HG03039 (cell line): ENCODE measurements around the gene TECR.
"Not testable (repeated sequence)": the region's sequence is repeated elsewhere in the genome, so short reads cannot be mapped to it uniquely, and the experiment has no call there.

ENCODE experiments used
- ATAC-seq: cut with Tn5 transposase; IDR thresholded peaks from one replicate; pipeline ENCODE4 v1.9.1; 2021; ENCODE audit warnings: mild to moderate bottlenecking, moderate library complexity; ENCODE audit not compliant: unreplicated experiment

Gene TECR

GRCh38 chr19:14559916-14560775 is 30.8 kb downstream of the TECR start:
- ATAC-seq, result no peak

DNA sequence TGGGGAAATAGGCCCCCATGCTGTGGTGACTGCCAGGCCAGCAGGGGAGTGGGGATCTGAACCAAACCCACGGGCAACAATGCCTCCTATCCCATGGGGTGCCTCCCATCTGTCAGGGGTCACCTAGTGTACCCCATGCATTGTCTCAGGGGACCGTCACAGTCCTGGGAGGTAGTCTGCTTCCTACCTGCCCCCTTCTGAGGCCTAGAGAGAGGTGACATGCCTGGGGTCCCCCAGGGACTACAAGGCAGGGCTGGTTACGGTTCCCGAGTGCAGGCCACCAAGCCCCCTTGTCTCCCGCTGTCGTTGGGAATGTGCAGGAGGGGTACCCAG is 31.3 kb downstream of the TECR start:
- no peak for ATAC-seq

- ATAC-seq, result no peak
Measured at GRCh38 chr19:14561249-14561648, 31.9 kb downstream of the TECR start.

DNA sequence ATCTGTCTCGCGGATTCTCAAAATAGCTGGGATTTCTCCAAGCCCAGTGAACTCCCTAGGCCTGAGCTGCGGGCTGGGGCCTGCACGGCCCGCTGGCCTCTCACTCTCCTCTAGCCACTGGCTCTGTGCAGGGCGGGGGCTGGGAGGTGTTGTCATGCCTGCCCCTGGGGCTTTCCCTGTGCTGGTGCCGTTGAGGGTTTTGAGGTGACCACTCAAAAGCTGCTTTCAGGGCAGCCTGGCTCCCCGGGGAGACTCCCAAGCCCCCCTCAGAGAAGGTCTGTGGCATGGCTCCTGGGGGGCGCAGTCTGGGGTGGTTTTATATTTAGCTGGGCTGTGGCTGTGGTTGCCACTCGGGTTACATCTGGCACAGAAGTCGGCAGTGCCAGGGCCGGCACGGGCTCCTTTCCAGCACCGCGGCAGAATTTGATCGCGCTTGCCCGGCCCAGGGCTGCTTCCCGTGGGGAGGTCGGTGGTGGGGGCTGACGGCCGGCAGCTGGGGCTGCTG is 32.5 kb downstream of the TECR start:
- ATAC-seq, result no peak

DNA sequence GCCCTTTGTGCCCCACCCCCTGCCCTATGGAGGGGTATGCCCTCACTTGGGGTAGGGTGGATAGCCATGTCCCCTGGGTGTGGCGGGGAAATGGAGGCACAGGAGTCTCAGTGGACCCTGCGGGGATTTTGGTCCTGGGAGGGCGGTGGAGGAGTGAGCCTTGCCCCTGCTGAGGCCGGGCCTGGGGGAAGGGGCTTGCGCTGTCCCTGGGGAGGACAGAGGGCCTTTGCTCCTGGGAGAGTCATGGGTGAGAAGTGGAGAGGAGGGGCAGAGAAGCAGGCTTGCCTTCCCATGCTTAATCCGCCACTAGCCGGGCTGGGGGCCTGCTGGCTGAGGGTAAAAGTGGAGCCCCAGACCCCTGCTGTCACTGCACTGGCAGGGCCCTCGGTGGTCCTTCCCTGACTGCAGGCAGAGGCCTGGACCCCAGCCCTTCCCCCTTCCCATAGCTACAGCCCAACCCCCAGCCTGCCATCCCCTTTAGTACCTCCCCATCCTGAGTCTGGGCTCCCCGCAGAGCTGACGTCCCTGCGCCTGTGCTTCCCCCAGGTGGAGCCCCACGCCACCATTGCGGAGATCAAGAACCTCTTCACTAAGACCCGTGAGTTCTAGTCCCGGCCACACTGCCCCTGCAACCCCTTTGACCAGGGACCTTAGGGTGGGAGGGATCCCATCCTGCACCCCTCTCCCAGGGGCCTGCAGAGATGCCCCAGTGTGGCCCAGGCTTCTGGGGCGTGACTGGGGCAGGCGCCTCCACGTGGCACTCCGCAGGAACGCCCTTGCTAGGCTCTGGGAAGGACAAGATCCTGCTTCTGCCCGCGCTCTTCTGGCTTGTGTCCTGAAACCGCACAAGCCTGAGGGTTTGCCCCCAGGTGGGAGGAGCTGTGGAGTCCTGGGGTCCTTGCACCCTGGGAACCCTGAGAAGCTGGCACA is 33.5 kb downstream of the TECR start:
- ATAC-seq, result no peak

DNA sequence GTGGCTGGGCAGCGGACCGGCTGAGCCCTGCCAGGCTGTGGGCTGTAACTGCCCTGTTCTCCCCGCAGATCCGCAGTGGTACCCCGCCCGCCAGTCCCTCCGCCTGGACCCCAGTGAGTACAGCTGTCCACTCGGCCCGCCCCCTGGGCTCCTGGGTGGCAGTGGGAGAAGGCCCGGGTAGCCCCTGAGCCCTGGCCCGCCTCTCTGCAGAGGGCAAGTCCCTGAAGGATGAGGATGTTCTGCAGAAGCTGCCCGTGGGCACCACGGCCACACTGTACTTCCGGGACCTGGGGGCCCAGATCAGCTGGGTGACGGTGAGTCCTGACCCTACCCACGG is 34.2 kb downstream of the TECR start:
- ATAC-seq, result no peak

GRCh38 chr19:14563989-14564651 is 34.7 kb downstream of the TECR start:
- ATAC-seq, result no peak

GRCh38 chr19:14564652-14565297 is 35.4 kb downstream of the TECR start:
- not testable (repeated sequence) for ATAC-seq

GRCh38 chr19:14565298-14565679 is 35.9 kb downstream of the TECR start:
- ATAC-seq, result no peak

DNA sequence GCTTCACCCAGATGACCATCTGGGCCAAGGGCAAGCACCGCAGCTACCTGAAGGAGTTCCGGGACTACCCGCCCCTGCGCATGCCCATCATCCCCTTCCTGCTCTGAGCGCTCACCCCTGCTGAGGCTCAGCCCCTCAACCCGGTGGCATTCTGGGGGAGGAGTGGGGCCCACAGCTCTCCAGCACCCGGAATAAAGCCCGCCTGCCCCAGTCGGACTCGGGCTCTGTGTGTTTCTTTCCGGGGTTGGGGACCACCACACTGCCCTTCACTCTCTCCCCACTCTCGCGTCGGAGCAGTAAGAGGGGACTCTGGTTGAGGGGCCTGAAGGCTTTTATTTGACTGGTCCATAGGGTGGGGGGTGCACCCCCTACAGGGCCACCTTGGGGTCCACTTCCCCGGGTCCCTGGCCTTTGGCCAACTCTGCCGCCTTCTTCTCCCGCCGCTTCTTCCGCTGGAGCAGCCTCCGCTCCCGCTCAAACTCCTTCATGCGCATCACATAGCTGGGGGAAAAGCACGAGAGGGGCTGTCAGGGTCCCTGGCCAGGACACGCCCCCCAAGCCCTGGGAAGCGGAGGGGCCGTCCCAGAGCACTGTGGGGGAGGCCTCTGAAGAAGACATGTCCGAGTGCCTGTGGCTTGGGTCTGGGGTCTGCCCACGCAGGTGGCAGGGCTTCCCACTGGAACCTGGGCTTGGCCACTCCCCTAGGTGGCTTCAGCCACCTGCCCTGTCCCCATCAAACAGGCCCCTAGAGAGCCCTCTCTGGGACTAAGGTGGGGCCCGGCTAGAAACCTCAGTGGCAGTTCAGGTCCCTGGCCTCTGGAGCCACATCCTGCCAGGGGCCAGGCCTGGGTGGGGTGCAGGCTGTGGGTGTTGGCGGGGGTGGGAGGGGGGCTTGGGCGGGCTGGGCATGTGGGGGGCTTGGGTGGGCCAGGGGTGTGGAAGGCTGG is 36.6 kb downstream of the TECR start:
- no peak for ATAC-seq

DNA sequence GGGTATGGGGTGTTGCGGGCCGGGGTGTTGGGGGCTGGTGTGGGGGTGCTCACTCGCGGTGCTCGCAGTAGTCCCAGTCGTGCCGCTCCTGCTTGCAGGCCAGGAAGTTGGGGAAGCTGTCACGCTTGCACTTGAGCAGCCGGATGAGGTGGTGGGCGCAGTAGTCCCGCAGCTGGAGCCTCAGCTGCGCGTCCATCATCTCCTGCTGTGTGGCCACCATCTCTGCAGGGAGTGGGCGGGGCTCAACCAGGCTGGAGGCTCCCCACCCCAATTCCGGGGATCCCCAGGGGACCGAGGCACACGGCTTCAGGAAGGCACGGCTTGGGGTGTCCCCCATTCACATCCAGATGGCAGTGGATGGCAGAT is 37.3 kb downstream of the TECR start:
- ATAC-seq, result no peak

DNA sequence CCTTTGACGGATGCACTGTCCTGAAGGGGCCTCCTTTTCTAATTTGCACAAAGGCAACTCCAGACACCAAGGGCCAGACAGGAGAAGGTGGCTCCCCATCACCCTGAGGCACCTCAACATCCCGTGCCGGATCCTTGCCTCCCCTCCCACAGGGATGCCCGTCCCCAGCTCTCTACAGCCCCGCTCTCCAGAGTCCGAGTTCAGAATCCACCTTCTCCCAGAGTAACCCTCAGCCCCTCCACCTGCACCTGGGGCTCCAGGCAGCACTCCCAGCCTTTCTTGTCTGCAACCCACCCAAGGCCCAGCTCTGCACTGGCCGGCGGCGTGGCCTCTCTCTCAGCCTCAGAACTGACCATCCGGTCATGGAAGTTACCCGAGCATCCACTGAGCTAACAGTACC is 37.7 kb downstream of the TECR start:
- ATAC-seq, result no peak

GRCh38 chr19:14570864-14571527 is 41.6 kb downstream of the TECR start:
- no peak for ATAC-seq

DNA sequence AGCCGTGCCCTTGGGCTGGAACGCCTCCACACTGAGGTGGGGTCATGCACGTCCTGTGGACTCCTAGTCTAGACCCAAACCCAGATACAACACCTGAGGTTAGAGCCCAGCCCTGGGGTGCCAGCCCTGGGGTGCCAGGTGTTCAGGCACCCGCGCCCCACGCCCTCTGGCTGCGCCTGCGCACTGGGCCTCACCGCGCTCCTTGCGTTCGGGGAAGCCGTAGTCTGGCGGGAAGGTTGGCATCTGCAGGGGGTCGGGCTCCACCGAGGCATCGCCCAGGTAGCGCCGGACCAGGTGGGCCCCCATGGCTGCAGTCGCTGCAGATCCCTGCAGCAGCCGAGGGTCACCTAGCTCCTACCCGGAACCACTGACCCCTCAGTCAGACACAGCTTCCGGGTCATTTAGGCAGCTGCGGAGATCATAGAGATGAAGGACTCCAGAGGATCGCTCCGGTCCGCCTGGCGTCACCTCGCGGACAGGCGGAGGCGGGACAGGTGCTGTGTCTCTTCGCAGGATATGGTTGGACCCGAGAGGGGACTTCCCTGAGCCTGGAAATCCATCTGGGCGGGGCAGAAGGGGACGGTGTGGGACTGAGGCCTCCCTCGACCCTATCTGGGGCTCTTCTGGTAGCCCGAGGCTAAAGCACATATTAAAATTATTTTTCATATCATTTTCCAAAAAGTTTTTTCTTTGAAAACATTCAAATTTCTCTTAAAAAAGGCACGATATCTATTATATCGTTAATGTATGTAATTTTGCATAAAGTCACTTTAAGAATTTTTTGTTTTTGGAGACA is 42.5 kb downstream of the TECR start, which contains the start of gene NDUFB7:
Gene NDUFB7 (minus strand): TSS at position 372 of the 796 bp plus-strand sequence. CDS start 66 bp downstream, at position 306.
- peak; percentile 69 for ATAC-seq

DNA sequence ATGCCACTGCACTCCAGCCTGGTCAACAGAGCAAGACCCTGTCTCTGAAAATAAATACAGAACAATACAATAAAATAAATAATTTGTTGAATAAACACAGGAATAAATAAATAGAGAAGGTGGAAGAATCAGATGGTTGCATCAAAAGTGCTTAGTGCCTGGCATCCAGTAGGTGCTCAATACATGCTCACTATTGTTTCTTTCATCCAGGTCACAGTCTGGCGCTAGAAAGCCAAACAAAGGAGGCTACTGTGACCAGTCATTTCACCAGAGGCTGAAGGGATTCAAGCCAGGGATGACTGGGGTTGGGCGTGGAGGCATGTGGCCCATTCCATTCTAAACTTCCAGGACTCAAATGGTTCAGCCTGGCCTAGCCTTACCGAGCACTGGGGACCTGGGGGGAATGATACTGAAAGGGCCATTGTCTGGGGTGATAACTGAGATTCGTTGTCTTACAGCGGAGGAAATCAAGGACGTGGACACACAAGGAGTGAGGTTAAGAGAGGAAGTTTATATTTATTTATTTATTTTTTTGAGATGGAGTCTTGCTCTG is 46.1 kb downstream of the TECR start:
- ATAC-seq, result no peak

- ATAC-seq, result no peak
Measured at GRCh38 chr19:14576363-14576762, 47.0 kb downstream of the TECR start.

GRCh38 chr19:14577264-14577663 is 47.9 kb downstream of the TECR start:
- no peak for ATAC-seq

GRCh38 chr19:14577885-14578427 is 48.6 kb downstream of the TECR start:
- ATAC-seq, result no peak
